GM12878 (cell line): ENCODE measurements around the gene CAMK2B. TPM values are rescaled to one million over a fixed set of nuclear protein-coding genes. Genes with fewer than 3 reads are reported as not detected.

Experiments
- ATAC-seq: fragments of 200-7000 bp; cut with Tn5 transposase; 3 replicates; pipeline ENCODE4 v1.9.1; 2020; ENCODE audit warnings: mild to moderate bottlenecking, moderate library complexity
- BruUV-seq: library from RNA; stranded (reverse); fragments of 400-500 nt; replicated peaks from 2 replicates; lab custom pipeline; 2021; lab: Mats Ljungman, UMichigan
- CTCF ChIA-PET: fragments of 300-600 bp; sonication (Branson Sonifier 250); formaldehyde crosslinking; extraction: SDS; loops from one replicate; lab custom pipeline; 2021; ENCODE audit warnings: inconsistent platforms; lab: Yijun Ruan, JAX
- POLR2A ChIA-PET: fragments of 350-600 bp; formaldehyde crosslinking; extraction: SDS; loops from one replicate; lab custom pipeline; 2021; ENCODE audit warnings: inconsistent platforms; lab: Charles Lee
- RAD21 ChIA-PET: fragments of 300-600 bp; sonication (Branson Sonifier 250); formaldehyde crosslinking; loops from one replicate; lab custom pipeline; 2023; ENCODE audit warnings: antibody characterized with exemption; ENCODE audit not compliant: unreplicated experiment; lab: Charles Lee
- SMC1A ChIA-PET: fragments of 300-600 bp; sonication (Branson Sonifier 250); formaldehyde crosslinking; loops from one replicate; lab custom pipeline; 2023; ENCODE audit not compliant: unreplicated experiment, uncharacterized antibody; lab: Charles Lee
- DNase-seq: peaks from one replicate; pipeline ENCODE4 v3.0.0-alpha.2; 2011; ENCODE audit warnings: low read depth, low spot score
- FAIRE-seq: peaks from 3 replicates; lab custom pipeline; 2011; peaks lifted over from hg19 to GRCh38; lab: Jason Lieb, UNC
- H2AFZ ChIP-seq: 2 replicates; pipeline ENCODE4 v1.6.0; 2011; ENCODE audit warnings: low read depth, low read length, control low read depth; ENCODE audit not compliant: control insufficient read depth
- H3K27ac ChIP-seq: 2 replicates; pipeline ENCODE4 v1.5.1; 2011; ENCODE audit warnings: control low read depth; ENCODE audit not compliant: control insufficient read depth, insufficient read depth
- H3K27me3 ChIP-seq, 2 experiments: replicated peaks in 1 of 2; 2 replicates each; pipeline versions ENCODE4 v1.6.0 to v1.6.1; 2011; ENCODE audit warnings: low read length in 1 of 2; ENCODE audit not compliant: control insufficient read depth in 2 of 2, insufficient read depth in 2 of 2
- H3K36me3 ChIP-seq, 2 experiments: 2 replicates each; pipeline ENCODE4 v1.5.1; 2011; ENCODE audit warnings: low read length in 1 of 2; ENCODE audit not compliant: control insufficient read depth in 2 of 2, insufficient read depth in 2 of 2
- H3K4me1 ChIP-seq: 2 replicates; pipeline ENCODE4 v1.6.1; 2011; ENCODE audit warnings: mild to moderate bottlenecking, low read length, moderate library complexity, mixed read lengths; ENCODE audit not compliant: control insufficient read depth, insufficient read depth
- H3K4me2 ChIP-seq: 2 replicates; pipeline ENCODE4 v1.6.0; 2011; ENCODE audit warnings: control low read depth; ENCODE audit not compliant: control insufficient read depth, insufficient read depth
- H3K4me3 ChIP-seq: fragments of 200-600 bp; sonication (generic); 2 replicates; pipeline ENCODE4 v1.5.1; 2016
- H3K79me2 ChIP-seq: 2 replicates; pipeline ENCODE4 v1.6.0; 2011; ENCODE audit warnings: low read length; ENCODE audit not compliant: control insufficient read depth, insufficient read depth
- H3K9ac ChIP-seq: 2 replicates; pipeline ENCODE4 v1.8.0; 2011; ENCODE audit warnings: low read length, control low read depth, mixed read lengths; ENCODE audit not compliant: control insufficient read depth, insufficient read depth
- H3K9me3 ChIP-seq: replicated peaks from 3 replicates; pipeline ENCODE4 v1.5.1; 2011; ENCODE audit warnings: mild to moderate bottlenecking, low read length; ENCODE audit not compliant: control insufficient read depth, insufficient read depth
- H4K20me1 ChIP-seq: 2 replicates; pipeline ENCODE4 v1.6.0; 2011; ENCODE audit not compliant: control insufficient read depth, insufficient read depth
- ATF7 ChIP-seq: fragments of 450-650 bp; IDR thresholded peaks from 2 replicates; pipeline ENCODE4 v1.6.1; 2016; ENCODE audit warnings: low read depth, mild to moderate bottlenecking
- BCL11A ChIP-seq: IDR thresholded peaks from 2 replicates; pipeline ENCODE4 v1.6.1; 2011; ENCODE audit warnings: low read depth, low read length
- BHLHE40 ChIP-seq, 2 experiments: fragments of 450-650 bp in 1 of 2; IDR thresholded peaks; 2 replicates each; pipeline ENCODE4 v1.6.1; 2011 to 2017; ENCODE audit warnings: low read depth in 2 of 2, borderline replicate concordance in 1 of 2, improper control_type of control experiment in 1 of 2, low read length in 1 of 2, mild to moderate bottlenecking in 1 of 2
- FOXK2 ChIP-seq: fragments of 450-650 bp; IDR thresholded peaks from 2 replicates; pipeline ENCODE4 v1.6.1; 2017; ENCODE audit warnings: mild to moderate bottlenecking, moderate library complexity
- MTA2 ChIP-seq: fragments of 450-650 bp; IDR thresholded peaks from 2 replicates; pipeline ENCODE4 v1.6.1; 2016; ENCODE audit warnings: low read depth, mild to moderate bottlenecking, moderate library complexity
- WGBS: methylation state at CpG from one replicate; pipeline ENCODE4 v1.1.6; 2016; ENCODE audit warnings: low lambda C conversion rate; ENCODE audit not compliant: insufficient replicate concordance, insufficient coverage; ENCODE audit errors: missing lambda C conversion rate; 5-methylcytosine and 5-hydroxymethylcytosine counted together
- in situ Hi-C: fragments of 300-500 bp; cut with MboI; formaldehyde crosslinking; loops from 9 replicates; pipeline ENCODE4 v1.14.3; 2018; ENCODE audit warnings: mixed read lengths
- intact Hi-C: fragments of 100-400 bp; cut with micrococcal nuclease; formaldehyde crosslinking; loops from one replicate; pipeline ENCODE4 v1.14.2; 2022; ENCODE audit not compliant: unreplicated experiment
- polyA plus RNA-seq, 11 experiments: library from polyadenylated mRNA; depleted of rRNA in 4 of 11; unstranded in 6 of 11; stranded (reverse) in 5 of 11; fragments of >200 nt; fragmentation: Nextera tagmentation in 4 of 11; fragmentation: Illumina TruSeq in 1 of 11; extraction: Ambion mirVana in 4 of 11; extraction: Trizol in 1 of 11; gene quantifications; 1 replicate in 1 of 11; 2 replicates in 10 of 11; pipeline versions ENCODE4 v1.2.1 to v1.2.3, GENCODE V29; 2011 to 2016; ENCODE audit warnings: inconsistent platforms in 2 of 11, missing spikeins in 2 of 11, low read depth in 1 of 11
- total RNA-seq, 4 experiments: library from RNA; depleted of rRNA in 3 of 4; stranded (reverse); fragments of >200 nt in 3 of 4; fragmentation: Illumina TruSeq in 1 of 4; extraction: Trizol in 1 of 4; gene quantifications; 2 replicates each; pipeline versions ENCODE4 v1.2.1 to v1.2.3, GENCODE V29; 2013 to 2021

Gene CAMK2B
- total and polyA plus RNA-seq, 10 of the 15 experiments (the other 5 are each of a cell fraction or from before 2014, with no cell fraction given) = 0.06 to 0.23 (median 0.11) TPM; not detected in 5

DNA sequence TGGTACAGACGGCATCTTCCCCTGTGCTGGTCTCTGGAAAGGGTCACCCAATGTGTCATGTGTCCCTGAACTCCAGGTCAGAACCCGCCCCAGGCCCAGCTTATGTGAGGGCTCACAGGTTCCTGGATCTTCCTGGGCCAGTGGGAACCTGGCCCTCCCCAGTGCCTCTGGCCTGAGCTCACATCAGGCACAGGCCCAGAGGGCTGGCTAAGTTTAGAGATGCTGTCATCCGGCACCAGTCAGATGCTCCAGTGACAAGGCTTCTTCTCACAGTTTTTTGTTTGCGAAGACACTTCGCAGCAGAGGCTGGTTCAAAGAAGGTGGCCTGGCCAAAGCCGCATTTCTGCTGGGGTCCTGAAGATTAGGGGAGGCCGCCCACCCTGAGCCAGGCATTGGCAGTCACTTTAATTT is 11.8 kb downstream of the CAMK2B start:
- Histone ChIP-seq H3K9ac (no peak overlapping the region), H2AFZ (no peak overlapping the region), H3K4me1 (no peaks in the 10 kb centered on the region)
- BruUV-seq = no TSS peak
- RAD21 ChIA-PET = interaction anchor here (1.1 kb wide), 1 partner anchor 72 kb away, joined by 3 read pairs; no protein-coding TSS in a partner anchor
- no peak for TF ChIP-seq BHLHE40 (IDR thresholded peaks at IDR 0.05; ENCODE audit: borderline replicate concordance in 1 of 2, low read depth in 2 of 2, low read length in 1 of 2)
- TF ChIP-seq, all 136 proteins: peak for 0
- in situ Hi-C loops = no loop called here
- ChIA-PET POLR2A (interaction anchor here (0.6 kb wide), 1 partner anchor 174 kb away, joined by 6 read pairs; no protein-coding TSS in a partner anchor), SMC1A (no interaction called here), CTCF (interaction anchor here (0.6 kb wide), 1 partner anchor 73 kb away, joined by 3 read pairs; no protein-coding TSS in a partner anchor)
- no peaks in the 10 kb centered on the region for H4K20me1 ChIP-seq
- ATAC-seq (no peak), FAIRE-seq (no peak), DNase-seq (no peak)
- no peaks in the 10 kb centered on the region for H3K79me2 ChIP-seq
- 69% methylated on average over 6 of the region's 7 CpGs for WGBS
- H3K36me3 ChIP-seq = no peaks in the 10 kb centered on the region
- peaks cover 0 to 2% of the 10 kb centered on the region in 2 experiments; a peak in 3 of 4 replicates for H3K27me3 ChIP-seq
- H3K4me2 ChIP-seq = no peak overlapping the region
- H3K4me3 ChIP-seq = no peak overlapping the region
- no peaks in the 10 kb centered on the region for H3K9me3 ChIP-seq
- no peak overlapping the region for H3K27ac ChIP-seq
- intact Hi-C loops = no loop called here

- in situ Hi-C loops (no loop called here), intact Hi-C loops (no loop called here)
- RAD21 ChIA-PET = no interaction called here
- H3K4me3 ChIP-seq = no peak overlapping the region
- no peaks in the 10 kb centered on the region for H3K79me2 ChIP-seq
- H2AFZ ChIP-seq = no peak overlapping the region
- POLR2A ChIA-PET = no interaction called here
- WGBS = 65% methylated on average over 8 of the region's 8 CpGs
- H3K36me3 ChIP-seq = no peaks in the 10 kb centered on the region
- TF ChIP-seq MTA2 (no peak), BCL11A (no peak), FOXK2 (no peak), ATF7 (no peak)
- no peaks in the 10 kb centered on the region for H3K4me1 ChIP-seq
- no peak for FAIRE-seq
- H3K27ac ChIP-seq = no peak overlapping the region
- SMC1A ChIA-PET = no interaction called here
- ATAC-seq = no peak
- H4K20me1 ChIP-seq = no peaks in the 10 kb centered on the region
- BruUV-seq = no TSS peak
- H3K27me3 ChIP-seq = peaks cover 0 to 2% of the 10 kb centered on the region in 2 experiments; a peak in 3 of 4 replicates
- H3K9me3 ChIP-seq = no peaks in the 10 kb centered on the region
- CTCF ChIA-PET = no interaction called here
- H3K4me2 ChIP-seq = no peak overlapping the region
- DNase-seq = no peak
- H3K9ac ChIP-seq = no peak overlapping the region
Measured at GRCh38 chr7:44313016-44313415, 12.4 kb downstream of the CAMK2B start.
